Measurements from ENCODE around the gene TBR1.

GRCh38 chr2:161471631-161472030 is 55.5 kb downstream of the TBR1 start:
- TF ChIP-seq CTCF (IDR thresholded peaks at IDR 0.05) (no peak), POLR2A (IDR thresholded peaks at IDR 0.05) (no peak)
